ENCODE measurements around the gene GAB1. TPM values are rescaled to one million over a fixed set of nuclear protein-coding genes. Genes with fewer than 3 reads are reported as not detected.

GAB1 gene
- total RNA-seq, 6 experiments from 2014 or later = 6.6 to 8.9 (median 6.9) TPM

- Mint-ChIP-seq H3K4me3 (no peak overlapping the region), H3K36me3 (ENCODE audit: low read depth) (no peaks in the 10 kb centered on the region), H3K27me3 (ENCODE audit: insufficient read depth) (no peaks in the 10 kb centered on the region), H3K27ac (no peak overlapping the region), H3K4me1 (ENCODE audit: low read depth) (peaks cover 44% of the 10 kb centered on the region), H3K9me3 (no peaks in the 10 kb centered on the region)
- no peak for TF ChIP-seq CTCF (IDR thresholded peaks at IDR 0.05)
- DNase-seq = no peak
Measured at GRCh38 chr4:143353797-143354196, 17.1 kb downstream of the GAB1 start.

GRCh38 chr4:143354990-143355389 lies 18.3 kb downstream of the GAB1 start:
- H3K9me3 Mint-ChIP-seq = no peaks in the 10 kb centered on the region
- no peak for TF ChIP-seq CTCF (IDR thresholded peaks at IDR 0.05)
- no peak overlapping the region for H3K4me3 Mint-ChIP-seq
- no peak for DNase-seq
- peaks cover 56% of the 10 kb centered on the region for H3K4me1 Mint-ChIP-seq (ENCODE audit: low read depth)
- H3K27ac Mint-ChIP-seq = no peak overlapping the region
- no peaks in the 10 kb centered on the region for H3K27me3 Mint-ChIP-seq (ENCODE audit: insufficient read depth)
- no peaks in the 10 kb centered on the region for H3K36me3 Mint-ChIP-seq (ENCODE audit: low read depth)

DNA sequence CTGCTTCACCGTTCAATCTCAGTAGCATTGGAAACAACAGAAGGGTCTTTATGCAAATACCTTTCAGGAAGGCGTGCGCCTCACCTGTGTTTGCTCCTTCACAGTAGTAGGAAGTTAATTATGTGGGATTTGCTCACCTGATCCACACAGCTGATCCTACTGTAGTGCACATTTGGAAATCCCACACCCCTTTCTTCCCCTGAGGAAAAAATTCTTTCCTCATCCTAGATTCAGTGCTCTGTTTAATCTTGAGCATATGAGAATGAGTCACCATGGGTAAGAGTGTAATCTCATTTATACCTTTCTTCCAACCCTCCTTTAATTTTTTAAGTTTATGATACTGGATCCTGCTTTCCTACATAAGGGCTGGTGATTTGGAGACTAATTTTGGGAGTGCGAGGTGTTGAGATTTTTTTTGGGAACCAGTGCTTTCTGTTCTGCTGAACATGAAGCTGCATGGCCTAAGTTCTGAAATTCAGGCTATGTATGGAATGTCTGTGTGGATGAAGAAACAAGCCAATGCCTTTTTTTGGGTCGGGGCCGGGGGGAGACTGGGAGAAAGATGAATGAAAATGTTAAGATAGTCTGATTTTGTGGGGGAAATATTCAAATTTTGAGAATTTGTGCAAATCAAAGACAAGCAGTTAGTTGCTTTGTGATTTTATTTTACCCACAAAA lies 19.0 kb downstream of the GAB1 start:
- H3K9me3 Mint-ChIP-seq = no peaks in the 10 kb centered on the region
- no peaks in the 10 kb centered on the region for H3K27me3 Mint-ChIP-seq (ENCODE audit: insufficient read depth)
- H3K36me3 Mint-ChIP-seq (ENCODE audit: low read depth) = no peaks in the 10 kb centered on the region
- H3K27ac Mint-ChIP-seq = no peak overlapping the region
- H3K4me1 Mint-ChIP-seq (ENCODE audit: low read depth) = peaks cover 63% of the 10 kb centered on the region
- no peak for TF ChIP-seq CTCF (IDR thresholded peaks at IDR 0.05)
- no peak for DNase-seq
- H3K4me3 Mint-ChIP-seq = no peak overlapping the region; the same call in 1 of the 2 replicates

- no peaks in the 10 kb centered on the region for H3K9me3 Mint-ChIP-seq
- no peak overlapping the region for H3K27ac Mint-ChIP-seq
- H3K27me3 Mint-ChIP-seq (ENCODE audit: insufficient read depth) = no peaks in the 10 kb centered on the region
- H3K4me1 Mint-ChIP-seq (ENCODE audit: low read depth) = peaks cover 70% of the 10 kb centered on the region
- no peak overlapping the region for H3K4me3 Mint-ChIP-seq
- no peaks in the 10 kb centered on the region for H3K36me3 Mint-ChIP-seq (ENCODE audit: low read depth)
- TF ChIP-seq CTCF (IDR thresholded peaks at IDR 0.05) = no peak
- no peak for DNase-seq
Measured at GRCh38 chr4:143356493-143356892, 19.8 kb downstream of the GAB1 start.

GRCh38 chr4:143357161-143357845 lies 20.6 kb downstream of the GAB1 start:
- Mint-ChIP-seq H3K4me3 (no peak overlapping the region), H3K9me3 (no peaks in the 10 kb centered on the region), H3K27ac (no peak overlapping the region), H3K36me3 (ENCODE audit: low read depth) (no peaks in the 10 kb centered on the region), H3K27me3 (ENCODE audit: insufficient read depth) (no peaks in the 10 kb centered on the region), H3K4me1 (ENCODE audit: low read depth) (peaks cover 68% of the 10 kb centered on the region)
- no peak for DNase-seq
- no peak for TF ChIP-seq CTCF (IDR thresholded peaks at IDR 0.05)

All from HFFc6 (cell line).